GM12892 (cell line): Measurements from ENCODE around the gene TMEM63A.
"Not testable (repeated sequence)": the region's sequence is repeated elsewhere in the genome, so short reads cannot be mapped to it uniquely, and the experiment has no call there.

ENCODE experiments used
- DNase-seq: peaks from one replicate; pipeline ENCODE4 v3.0.0; 2011; ENCODE audit not compliant: insufficient read length
- FAIRE-seq: peaks from 2 replicates; lab custom pipeline; 2011; peaks lifted over from hg19 to GRCh38; lab: Jason Lieb, UNC
- POLR2A ChIP-seq: IDR thresholded peaks from 2 replicates; pipeline ENCODE4 v1.6.1; 2011; ENCODE audit warnings: low read depth, low read length, control low read depth
- POLR2AphosphoS5 ChIP-seq: IDR thresholded peaks from 2 replicates; pipeline ENCODE4 v1.6.1; 2011; ENCODE audit warnings: low read depth, low read length, control low read depth
- TAF1 ChIP-seq: IDR thresholded peaks from 2 replicates; pipeline ENCODE4 v1.6.1; 2011; ENCODE audit warnings: low read depth, mild to moderate bottlenecking, control low read depth, low read length, borderline replicate concordance

TMEM63A gene

DNA sequence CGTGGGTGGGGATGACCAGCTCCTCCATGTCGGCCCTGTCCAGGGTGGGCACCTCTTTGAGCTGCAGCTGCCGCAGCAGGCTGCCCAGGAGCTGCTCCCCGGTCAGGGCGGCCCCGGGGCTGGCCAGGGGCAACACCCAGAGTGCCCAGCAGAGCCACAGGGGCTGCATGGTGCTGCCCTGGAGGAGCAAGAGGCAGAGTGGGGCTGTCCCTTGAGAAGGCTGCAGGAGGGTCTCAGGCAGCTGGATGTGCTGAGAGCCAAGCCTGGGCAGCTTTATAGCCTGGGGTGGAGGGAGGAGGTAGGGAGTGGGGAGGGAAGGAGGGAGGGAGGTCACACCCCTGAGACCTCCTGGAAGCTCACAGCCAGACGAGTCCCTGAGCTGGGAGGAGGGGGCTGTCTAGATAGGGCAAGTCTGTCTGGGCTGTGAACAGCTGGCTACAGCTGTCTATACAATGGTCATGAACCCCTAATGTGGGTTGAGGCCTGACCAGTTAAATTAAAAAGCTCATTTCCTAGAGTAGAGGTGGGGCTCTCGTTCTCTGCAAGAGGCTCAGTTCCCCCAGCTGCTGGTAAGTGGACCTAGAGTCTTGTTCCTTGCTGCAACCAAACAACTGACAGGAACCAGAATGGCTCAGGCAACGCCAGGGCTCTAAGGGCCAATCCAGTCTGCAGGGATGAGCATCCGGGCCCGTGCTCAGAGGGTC lies 6.9 kb upstream of the TMEM63A start, which contains the start of gene LEFTY1:
LEFTY1 (minus strand) TSS at position 249 of the 704 bp plus-strand sequence; CDS start at position 169, 80 bp downstream.
- TF ChIP-seq POLR2A (no peak), TAF1 (no peak), POLR2AphosphoS5 (no peak)

GRCh38 chr1:225888289-225888897 lies 6.2 kb upstream of the TMEM63A start:
- FAIRE-seq = no peak
- no peak for TF ChIP-seq POLR2AphosphoS5
- TF ChIP-seq TAF1 = no peak
- TF ChIP-seq POLR2A = no peak
- DNase-seq = no peak

More for the DNA sequence above, 6.9 kb upstream of the TMEM63A start, which contains the start of gene LEFTY1:
- FAIRE-seq (no peak), DNase-seq (no peak)

DNA sequence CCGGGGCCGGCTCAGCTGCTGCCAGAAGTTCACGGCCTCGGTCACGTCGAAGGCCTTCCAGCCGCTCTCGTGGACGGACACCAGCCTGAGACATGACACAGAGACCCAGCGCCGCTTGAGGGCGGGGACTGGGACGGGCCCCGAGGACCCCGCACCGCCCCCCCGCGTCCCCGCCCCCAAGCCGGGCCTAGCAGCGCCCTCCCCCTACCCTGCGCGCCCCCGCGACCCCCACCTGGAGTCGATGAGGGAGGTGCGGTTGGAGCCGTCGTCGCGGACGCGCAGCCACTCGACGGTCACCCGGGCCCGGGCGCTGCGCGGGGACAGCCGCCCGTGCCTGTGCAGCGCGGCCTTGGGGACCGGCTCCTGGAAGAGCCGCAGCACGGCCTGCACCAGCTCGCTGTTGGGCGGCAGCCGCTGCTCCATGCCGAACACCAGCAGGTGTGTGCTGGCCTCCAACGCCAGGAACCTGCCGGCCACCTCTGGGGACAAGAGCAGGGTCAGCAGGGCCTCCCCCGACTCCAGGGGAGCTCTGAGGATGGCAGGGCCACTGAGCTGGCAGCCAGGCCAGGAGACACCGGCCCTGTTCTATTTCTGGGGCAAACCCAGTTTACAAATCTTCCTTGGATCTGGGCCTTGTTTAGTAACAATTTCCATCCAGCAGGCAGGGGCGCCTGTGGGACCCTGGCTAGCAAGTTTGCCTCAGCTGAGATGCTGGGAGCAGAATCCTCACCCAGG lies 5.5 kb upstream of the TMEM63A start:
- DNase-seq, FAIRE-seq: not testable (repeated sequence)

DNA sequence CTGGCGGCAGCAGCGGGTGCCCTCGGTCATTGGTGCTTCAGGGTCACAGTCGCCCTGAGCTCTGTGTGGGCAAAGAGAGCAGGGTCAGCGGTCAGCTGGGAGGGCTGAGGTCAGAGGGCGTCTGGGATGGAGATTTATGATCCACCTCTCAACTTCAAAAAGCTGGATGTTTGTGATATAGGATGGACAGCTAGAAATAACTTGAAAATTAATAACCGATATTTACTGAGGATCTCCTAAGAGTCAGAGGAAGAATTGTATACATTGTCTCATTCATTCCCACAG lies 4.8 kb upstream of the TMEM63A start:
- DNase-seq (no peak), FAIRE-seq (no peak)
- TF ChIP-seq TAF1 = no peak
- no peak for TF ChIP-seq POLR2AphosphoS5
- no peak for TF ChIP-seq POLR2A

DNA sequence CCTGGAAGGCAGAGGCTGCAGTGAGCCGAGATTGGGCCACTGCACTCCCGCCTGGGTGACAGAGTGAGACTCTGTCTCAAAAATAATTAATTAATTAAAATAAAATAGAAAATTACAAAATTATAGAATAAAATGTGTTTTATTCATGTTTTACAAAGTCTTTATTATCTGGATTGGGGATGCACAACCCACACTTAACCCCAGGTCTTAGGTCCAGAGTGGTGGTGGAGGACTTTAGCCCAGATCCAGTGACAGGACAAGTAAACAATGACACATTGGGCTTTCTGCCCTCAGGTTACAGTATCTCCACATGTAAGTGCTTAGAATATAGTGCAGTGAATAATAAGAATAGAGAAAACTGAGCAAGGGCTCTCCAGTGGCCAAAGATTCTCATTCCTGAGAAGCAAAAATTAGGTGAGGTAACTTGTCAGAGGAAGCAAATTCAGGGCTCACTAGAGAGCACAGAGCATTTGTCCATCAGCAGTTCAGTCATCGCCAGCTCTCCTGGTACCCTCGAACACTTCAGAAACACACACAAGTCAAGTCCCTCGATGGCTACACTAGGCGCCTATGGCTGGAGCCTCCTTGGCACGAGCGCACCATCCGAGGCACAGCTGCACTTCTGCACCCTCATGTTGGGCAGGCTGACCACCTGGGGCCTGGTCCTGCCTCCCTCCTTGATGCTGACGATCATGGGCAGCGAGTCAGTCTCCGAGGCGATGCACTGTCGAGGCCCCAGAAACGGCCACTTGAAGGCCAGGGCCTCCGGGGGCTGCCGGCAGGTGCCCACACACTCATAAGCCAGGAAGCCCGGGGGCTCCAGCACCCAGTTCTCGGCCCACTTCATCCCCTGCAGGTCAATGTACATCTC lies 4.2 kb upstream of the TMEM63A start:
- FAIRE-seq = no peak
- no peak for TF ChIP-seq TAF1
- TF ChIP-seq POLR2AphosphoS5 = no peak
- TF ChIP-seq POLR2A = no peak
- DNase-seq = no peak

- DNase-seq (no peak), FAIRE-seq (no peak)
- TF ChIP-seq POLR2AphosphoS5 (no peak), POLR2A (no peak), TAF1 (no peak)
Observed at GRCh38 chr1:225885336-225885735, 3.2 kb upstream of the TMEM63A start.

DNA sequence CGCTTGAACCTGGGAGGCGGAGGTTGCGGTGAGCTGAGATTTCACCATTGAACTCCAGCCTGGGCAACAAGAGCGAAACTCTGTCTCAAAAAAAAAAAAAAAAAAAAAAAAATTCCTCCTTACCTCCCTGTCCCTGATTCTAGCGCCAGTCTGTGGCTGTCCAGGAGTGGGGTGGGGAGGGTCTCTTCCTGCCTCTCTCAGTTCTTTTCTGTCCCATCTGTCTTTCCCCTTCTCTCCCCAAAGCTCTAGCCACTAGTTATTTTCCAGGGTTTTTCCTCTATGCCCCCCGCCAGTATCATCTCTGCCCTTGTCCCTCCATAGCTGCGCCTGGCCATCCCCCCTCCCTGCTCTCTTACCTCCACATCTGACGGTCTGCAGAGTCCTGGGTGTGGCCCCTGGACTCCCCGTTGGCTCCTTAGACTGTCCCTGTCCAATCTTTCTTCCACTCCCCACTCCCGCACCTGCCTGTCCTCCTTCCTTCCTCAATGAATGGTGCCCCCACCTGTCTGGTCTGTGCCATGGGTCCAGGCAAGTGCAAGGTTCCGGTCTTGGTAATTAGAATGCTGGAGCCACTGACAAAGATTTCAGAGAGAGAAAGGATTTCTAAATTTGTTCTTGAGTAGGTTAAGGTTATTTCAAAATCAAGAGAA lies 1.6 kb upstream of the TMEM63A start:
- DNase-seq (no peak), FAIRE-seq (no peak)
- no peak for TF ChIP-seq POLR2A
- TF ChIP-seq TAF1 = no peak
- TF ChIP-seq POLR2AphosphoS5 = no peak

DNA sequence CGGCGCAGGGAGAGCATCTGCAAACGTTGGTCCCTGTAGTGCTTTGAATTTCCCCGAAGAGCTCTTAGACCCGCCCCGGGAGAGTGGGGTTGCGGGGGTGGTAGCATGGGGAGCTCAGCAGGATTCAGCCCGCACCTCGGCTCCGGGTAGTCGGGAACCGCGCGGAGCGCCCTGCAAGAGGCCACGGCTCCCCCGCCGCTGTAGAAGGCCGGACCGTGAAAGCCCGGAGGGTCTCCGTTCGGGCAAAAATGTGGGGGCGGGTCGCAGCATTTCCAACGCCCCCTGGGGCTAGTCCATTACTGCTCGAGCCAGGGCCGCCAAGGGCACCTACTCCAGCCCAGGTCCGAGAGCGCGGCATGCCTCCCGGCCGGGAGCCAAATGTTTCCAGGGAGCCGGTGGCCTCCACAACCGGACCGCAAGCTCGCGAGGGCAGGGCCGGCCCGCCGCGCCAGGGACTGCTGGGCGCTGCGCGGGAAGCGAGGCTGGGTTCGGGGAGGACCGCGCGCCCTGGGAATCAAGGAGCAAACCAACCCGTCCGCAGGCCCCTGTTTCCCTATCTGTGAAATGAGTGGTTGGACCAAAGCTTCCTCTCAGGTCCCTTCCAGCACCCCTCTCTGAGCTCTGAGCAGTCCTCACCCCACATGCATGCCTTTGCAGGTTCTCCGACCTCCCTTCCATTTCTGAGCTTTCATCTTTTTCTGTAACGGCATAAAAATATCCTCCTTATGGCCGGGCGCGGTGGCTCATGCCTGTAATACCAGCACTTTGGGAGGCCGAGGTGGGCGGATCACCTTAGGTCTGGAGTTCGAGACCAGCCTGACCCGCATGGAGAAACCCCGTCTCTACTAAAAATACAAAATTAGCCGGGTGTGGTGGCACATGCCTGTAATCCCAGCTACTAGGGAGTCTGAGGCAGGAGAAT lies 775 bp upstream of the TMEM63A start:
- DNase-seq = peak; percentile 67

GRCh38 chr1:225881081-225881958 lies 860 bp downstream of the TMEM63A start:
- TF ChIP-seq TAF1 (no peak), POLR2A (no peak)
- peak; percentile 17 for FAIRE-seq
- peak; percentile 60 for DNase-seq

More for the DNA sequence above, 775 bp upstream of the TMEM63A start:
- TF ChIP-seq TAF1 (no peak), POLR2AphosphoS5 (no peak), POLR2A (no peak)
- no peak for FAIRE-seq
